K562 (cell line): Measurements from ENCODE around the gene PRM3. TPM values are rescaled to one million over a fixed set of nuclear protein-coding genes. Genes with fewer than 3 reads are reported as not detected.

Source experiments
- CXXC5 ChIP-seq: fragments of 250-450 bp; sonication (Bioruptor Pico); IDR thresholded peaks from 2 replicates; pipeline ENCODE4 v1.8.0; 2022; ENCODE audit warnings: inconsistent platforms, mild to moderate bottlenecking, moderate library complexity
- DMBX1 ChIP-seq: fragments of 250-450 bp; sonication (Bioruptor Pico); IDR thresholded peaks from 2 replicates; pipeline ENCODE4 v1.8.0; 2022; ENCODE audit warnings: inconsistent platforms, mild to moderate bottlenecking, moderate library complexity, borderline replicate concordance
- ILK ChIP-seq: fragments of 450-650 bp; IDR thresholded peaks from 2 replicates; pipeline ENCODE4 v1.6.1; 2016; ENCODE audit warnings: missing genetic modification characterization, low read depth, mild to moderate bottlenecking, missing compliant biosample characterization, moderate library complexity, borderline replicate concordance
- IRF1 ChIP-seq: sonication (generic); formaldehyde crosslinking; IDR thresholded peaks from 2 replicates; pipeline ENCODE4 v1.8.0; 2022; ENCODE audit warnings: missing genetic modification reagents, mild to moderate bottlenecking, borderline replicate concordance
- KLF6 ChIP-seq: fragments of 250-450 bp; sonication (Bioruptor Pico); IDR thresholded peaks from 2 replicates; pipeline ENCODE4 v1.4.0; 2020; ENCODE audit warnings: mild to moderate bottlenecking, moderate library complexity, borderline replicate concordance
- MAFK ChIP-seq: IDR thresholded peaks from 2 replicates; pipeline ENCODE4 v1.6.1; 2011; ENCODE audit warnings: low read length, improper control_type of control experiment
- NCOA6 ChIP-seq: fragments of 450-650 bp; IDR thresholded peaks from 2 replicates; pipeline ENCODE4 v1.6.1; 2017; ENCODE audit warnings: mild to moderate bottlenecking
- NELFE ChIP-seq: IDR thresholded peaks from 2 replicates; pipeline ENCODE4 v1.6.1; 2011; ENCODE audit warnings: mild to moderate bottlenecking; ENCODE audit not compliant: insufficient read depth, insufficient read length
- NRF1 ChIP-seq, 2 experiments: fragments of 450-650 bp; IDR thresholded peaks in 1 of 2; conservative IDR thresholded peaks in 1 of 2; 2 replicates each; pipeline ENCODE4 v1.6.1; 2014; ENCODE audit warnings: mild to moderate bottlenecking in 2 of 2
- PHF8 ChIP-seq: fragments of 200-600 bp; sonication (generic); IDR thresholded peaks from 2 replicates; pipeline ENCODE4 v1.6.1; 2012; ENCODE audit warnings: mixed run types, mild to moderate bottlenecking, inconsistent platforms, low read length, moderate library complexity, borderline replicate concordance
- POLR2A ChIP-seq: fragments of 450-650 bp; conservative IDR thresholded peaks from 2 replicates; pipeline ENCODE4 v1.6.1; 2016
- RCOR1 ChIP-seq, 2 experiments: IDR thresholded peaks; 2 replicates each; pipeline ENCODE4 v1.6.1; 2012; ENCODE audit warnings: low read depth in 2 of 2, low read length in 2 of 2, borderline replicate concordance in 1 of 2, improper control_type of control experiment in 1 of 2
- TAF9B ChIP-seq: fragments of 450-650 bp; IDR thresholded peaks from 2 replicates; pipeline ENCODE4 v1.6.1; 2018; ENCODE audit warnings: mild to moderate bottlenecking; ENCODE audit not compliant: partially characterized antibody
- TOE1 ChIP-seq, 2 experiments: fragments of 450-650 bp in 1 of 2; sonication (generic) in 1 of 2; formaldehyde crosslinking in 1 of 2; IDR thresholded peaks; 2 replicates each; pipeline versions ENCODE4 v1.7.1 to v1.8.0; 2016 to 2022; ENCODE audit warnings: borderline replicate concordance in 2 of 2, mild to moderate bottlenecking in 2 of 2, antibody characterized with exemption in 1 of 2, inconsistent platforms in 1 of 2, low read depth in 1 of 2, missing genetic modification reagents in 1 of 2, moderate library complexity in 1 of 2
- TSHZ1 ChIP-seq: fragments of 250-450 bp; sonication (Bioruptor Pico); IDR thresholded peaks from 2 replicates; pipeline ENCODE4 v1.4.0; 2020; ENCODE audit warnings: mild to moderate bottlenecking, moderate library complexity
- ZBTB11 ChIP-seq, 3 experiments: fragments of 200-800 bp in 1 of 3; fragments of 250-450 bp in 1 of 3; fragments of 450-650 bp in 1 of 3; sonication (Bioruptor Pico) in 1 of 3; sonication (Bioruptor generic) in 1 of 3; formaldehyde crosslinking in 1 of 3; IDR thresholded peaks; 2 replicates each; pipeline versions ENCODE4 v1.6.1 to v1.8.0; 2016 to 2022; ENCODE audit warnings: mild to moderate bottlenecking in 2 of 3, missing genetic modification characterization in 2 of 3, missing compliant biosample characterization in 1 of 3, moderate library complexity in 1 of 3
- ZC3H4 ChIP-seq: sonication (generic); formaldehyde crosslinking; IDR thresholded peaks from 2 replicates; pipeline ENCODE4 v1.9.0; 2021; ENCODE audit warnings: missing genetic modification reagents, borderline replicate concordance
- ZNF76 ChIP-seq: fragments of 250-450 bp; sonication (Bioruptor Pico); IDR thresholded peaks from 2 replicates; pipeline ENCODE4 v1.4.0; 2020; ENCODE audit warnings: mild to moderate bottlenecking, moderate library complexity, borderline replicate concordance
- polyA plus RNA-seq, 8 experiments: library from polyadenylated mRNA; depleted of rRNA in 4 of 8; stranded (reverse) in 5 of 8; unstranded in 3 of 8; fragments of >200 nt; fragmentation: Nextera tagmentation in 2 of 8; fragmentation: Illumina TruSeq in 1 of 8; extraction: Ambion mirVana in 2 of 8; extraction: Trizol in 1 of 8; gene quantifications; 2 replicates each; pipeline versions ENCODE4 v1.2.1 to v1.2.3, GENCODE V29; 2011 to 2014; ENCODE audit warnings: inconsistent platforms in 1 of 8, missing spikeins in 1 of 8
- total RNA-seq, 7 experiments: library from RNA; depleted of rRNA in 6 of 7; stranded (reverse); fragments of >200 nt in 6 of 7; fragmentation: Illumina TruSeq in 2 of 7; extraction: Trizol in 2 of 7; gene quantifications; 2 replicates each; pipeline versions ENCODE4 v1.2.1 to v1.2.3, GENCODE V29; 2011 to 2021; ENCODE audit warnings: low replicate concordance in 1 of 7

The PRM3 gene
- total and polyA plus RNA-seq, 9 of the 15 experiments (the other 6 are each of a cell fraction or from before 2014, with no cell fraction given), result not detected

- TF ChIP-seq TSHZ1 (no peak), MAFK (no peak), TAF9B (no peak), ZNF76 (CRISPR knock-in tag) (peak; percentile 77), RCOR1 (IDR thresholded peaks at IDR 0.05; ENCODE audit: borderline replicate concordance in 1 of 2, low read depth in 2 of 2, low read length in 2 of 2) (peak in 1 of 2 experiments; percentile 72; a peak in 2 of 4 replicates), ZC3H4 (CRISPR knock-in tag) (no peak; the same call in none of the 2 replicates), NRF1 (conservative IDR thresholded peaks at IDR 0.05 in 1 of 2, IDR thresholded peaks at IDR 0.05 in 1 of 2) (peak; percentile 67 to 72; a peak in 3 of 4 replicates), TOE1 (IDR thresholded peaks at IDR 0.05; ENCODE audit: borderline replicate concordance) (peak; percentile 18; the same call in 1 of the 2 replicates), TOE1 (CRISPR knock-in tag; IDR thresholded peaks at IDR 0.05; ENCODE audit: borderline replicate concordance, low read depth) (peak; percentile 99), POLR2A (no peak), CXXC5 (peak; percentile 89), ILK (tag) (no peak), ZBTB11 (CRISPR knock-in tag; IDR thresholded peaks at IDR 0.05) (0 out of 6 replicates have a peak, but pooled peaks of 1 of the 3 experiments have one; percentile 56), KLF6 (CRISPR knock-in tag) (no peak), IRF1 (CRISPR knock-in tag) (peak; percentile 96; the same call in 1 of the 2 replicates), PHF8 (peak; percentile 46; the same call in 1 of the 2 replicates), NELFE (no peak), DMBX1 (CRISPR knock-in tag) (peak; percentile 90), NCOA6 (0 out of 2 replicates have a peak, but pooled peaks have one; percentile 7)
Measured at GRCh38 chr16:11254913-11255736, 18.3 kb downstream of the PRM3 start (continued).
